LNCAP (cell line): ENCODE measurements around the gene SYT7.

Experiments used
- TF ChIP-seq, protein P1 (sequence below): fragments of 450-650 bp; IDR thresholded peaks from 2 replicates; pipeline ENCODE4 v1.5.1; 2017; ENCODE audit warnings: mild to moderate bottlenecking

Gene SYT7

DNA sequence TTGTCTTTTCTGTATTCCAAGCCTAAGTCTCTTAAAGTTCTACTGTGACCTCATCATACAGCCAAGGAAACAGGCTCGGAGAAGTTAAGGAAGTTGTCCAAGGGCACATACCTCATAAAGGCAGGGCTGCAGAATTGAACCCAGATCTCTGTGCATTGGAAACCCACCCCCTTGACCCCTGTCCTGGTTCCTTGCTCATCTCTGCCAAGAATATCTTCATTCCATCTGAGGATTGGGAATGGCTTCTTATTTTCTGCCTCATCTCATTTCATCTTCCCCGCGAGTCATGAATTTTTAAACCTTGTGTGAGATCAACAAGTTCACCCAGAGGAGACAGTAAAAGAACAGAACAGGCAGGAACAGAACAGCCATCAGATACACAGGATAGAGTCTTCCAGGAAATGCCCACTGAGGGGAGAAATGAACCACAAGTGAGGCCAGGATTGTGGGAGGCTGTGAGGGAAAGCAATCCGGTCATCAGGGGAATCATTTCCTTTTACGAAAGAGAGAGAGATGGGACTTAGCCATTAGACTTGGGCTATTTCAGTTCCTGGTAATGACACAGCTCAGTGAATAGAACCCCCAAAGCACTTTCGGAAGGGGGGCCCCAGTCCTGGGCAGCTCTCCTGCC lies 106.7 kb downstream of the SYT7 start:
- TF ChIP-seq, protein P1, sequence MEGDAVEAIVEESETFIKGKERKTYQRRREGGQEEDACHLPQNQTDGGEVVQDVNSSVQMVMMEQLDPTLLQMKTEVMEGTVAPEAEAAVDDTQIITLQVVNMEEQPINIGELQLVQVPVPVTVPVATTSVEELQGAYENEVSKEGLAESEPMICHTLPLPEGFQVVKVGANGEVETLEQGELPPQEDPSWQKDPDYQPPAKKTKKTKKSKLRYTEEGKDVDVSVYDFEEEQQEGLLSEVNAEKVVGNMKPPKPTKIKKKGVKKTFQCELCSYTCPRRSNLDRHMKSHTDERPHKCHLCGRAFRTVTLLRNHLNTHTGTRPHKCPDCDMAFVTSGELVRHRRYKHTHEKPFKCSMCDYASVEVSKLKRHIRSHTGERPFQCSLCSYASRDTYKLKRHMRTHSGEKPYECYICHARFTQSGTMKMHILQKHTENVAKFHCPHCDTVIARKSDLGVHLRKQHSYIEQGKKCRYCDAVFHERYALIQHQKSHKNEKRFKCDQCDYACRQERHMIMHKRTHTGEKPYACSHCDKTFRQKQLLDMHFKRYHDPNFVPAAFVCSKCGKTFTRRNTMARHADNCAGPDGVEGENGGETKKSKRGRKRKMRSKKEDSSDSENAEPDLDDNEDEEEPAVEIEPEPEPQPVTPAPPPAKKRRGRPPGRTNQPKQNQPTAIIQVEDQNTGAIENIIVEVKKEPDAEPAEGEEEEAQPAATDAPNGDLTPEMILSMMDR: no peak

GRCh38 chr11:61473370-61474012 lies 107.4 kb downstream of the SYT7 start:
- TF ChIP-seq, protein P1: no peak

- TF ChIP-seq, protein P1: no peak
Observed at GRCh38 chr11:61472868-61473267, 108.0 kb downstream of the SYT7 start.

DNA sequence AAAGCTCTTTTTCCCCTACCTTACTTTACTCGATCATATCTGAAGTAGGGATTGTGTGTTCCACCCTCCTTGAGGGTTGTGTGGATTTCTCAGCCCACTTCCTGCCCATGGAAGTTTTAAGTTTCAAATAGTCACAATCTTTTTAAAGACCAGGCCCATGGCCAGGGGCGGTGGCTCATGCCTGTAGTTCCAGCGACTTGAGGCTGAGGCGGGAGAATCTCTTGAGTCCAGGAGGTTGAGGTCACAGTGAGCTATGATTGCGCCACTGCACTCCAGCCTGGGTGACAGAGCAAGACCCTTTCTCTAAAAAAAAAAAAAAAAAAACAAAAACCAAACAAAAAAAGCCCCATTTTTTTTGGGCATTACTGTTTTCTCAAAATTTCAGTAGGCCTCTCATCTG lies 108.6 kb downstream of the SYT7 start:
- TF ChIP-seq, protein P1: no peak

GRCh38 chr11:61468002-61468401 lies 112.9 kb downstream of the SYT7 start:
- TF ChIP-seq, protein P1: no peak
